AG04450 (cell line): ENCODE results near the gene GTF3C1. TPM values are rescaled to one million over a fixed set of nuclear protein-coding genes. Genes with fewer than 3 reads are reported as not detected.

ENCODE experiments used
- CTCF ChIA-PET: fragments of 300-600, 350-600 bp; formaldehyde crosslinking; extraction: SDS; loops from one replicate; lab custom pipeline; 2022; ENCODE audit warnings: antibody characterized with exemption, inconsistent platforms; lab: Charles Lee
- POLR2A ChIA-PET: fragments of 350-600 bp; formaldehyde crosslinking; extraction: SDS; loops from one replicate; lab custom pipeline; 2021; ENCODE audit warnings: antibody characterized with exemption, inconsistent platforms; lab: Yijun Ruan, JAX
- DNase-seq: peaks from one replicate; pipeline ENCODE4 v3.0.0-alpha.2; 2011; ENCODE audit warnings: low read depth, low spot score
- H3K27ac ChIP-seq: one replicate; pipeline ENCODE4 v1.5.1; 2012; ENCODE audit warnings: low read depth, low read length, control low read depth
- H3K27me3 ChIP-seq: one replicate; pipeline ENCODE4 v1.6.0; 2012; ENCODE audit warnings: low read length; ENCODE audit not compliant: control insufficient read depth, insufficient read depth
- H3K4me3 ChIP-seq: 2 replicates; pipeline ENCODE4 v1.5.1; 2011; ENCODE audit warnings: mild to moderate bottlenecking, low read depth, low read length, control low read depth
- H3K9me3 ChIP-seq: 2 replicates; pipeline ENCODE4 v1.5.1; 2012; ENCODE audit warnings: low read length; ENCODE audit not compliant: control insufficient read depth, insufficient read depth
- CTCF ChIP-seq: IDR thresholded peaks from 2 replicates; pipeline ENCODE4 v1.5.1; 2011; ENCODE audit warnings: low read depth, low read length, control low read depth, inconsistent platforms
- polyA plus RNA-seq: library from polyadenylated mRNA; depleted of rRNA; stranded (reverse); fragments of >200 nt; gene quantifications from 2 replicates; pipeline ENCODE4 v1.2.3, GENCODE V29; 2011

Gene GTF3C1
- polyA plus RNA-seq, 1 experiment: 40.2 TPM

- ChIA-PET CTCF (no interaction called here), POLR2A (no interaction called here)
- Histone ChIP-seq H3K9me3 (peaks cover 5% of the 10 kb centered on the region; the same call in 1 of the 2 replicates), H3K4me3 (no peak overlapping the region), H3K27ac (no peak overlapping the region), H3K27me3 (no peaks in the 10 kb centered on the region)
- TF ChIP-seq CTCF: no peak
- no peak for DNase-seq
Measured at GRCh38 chr16:27428026-27428785, 121.5 kb downstream of the GTF3C1 start.

DNA sequence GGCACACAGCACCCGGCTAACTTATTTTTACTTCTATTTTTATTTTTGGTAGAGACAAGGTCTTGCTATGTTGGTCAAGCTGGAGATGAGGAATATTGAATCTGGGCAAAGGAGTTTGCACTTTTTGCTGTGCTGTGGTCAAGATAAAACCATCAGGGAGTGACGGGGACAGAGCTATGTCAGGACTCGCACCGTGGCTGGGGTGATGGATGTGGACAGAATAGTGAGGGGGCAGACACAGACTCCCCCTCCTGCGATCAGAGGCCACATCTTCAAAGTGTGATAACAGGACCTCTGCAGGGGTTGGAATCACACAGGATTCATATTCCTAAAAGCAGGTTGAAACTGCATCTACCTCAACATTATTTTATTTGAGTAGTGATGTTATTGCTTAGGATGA lies 122.2 kb downstream of the GTF3C1 start:
- DNase-seq: no peak
- no peak overlapping the region for H3K4me3 ChIP-seq
- ChIA-PET CTCF (no interaction called here), POLR2A (no interaction called here)
- H3K27ac ChIP-seq: no peak overlapping the region
- H3K9me3 ChIP-seq: peaks cover 5% of the 10 kb centered on the region; the same call in 1 of the 2 replicates
- TF ChIP-seq CTCF: no peak
- no peaks in the 10 kb centered on the region for H3K27me3 ChIP-seq

DNA sequence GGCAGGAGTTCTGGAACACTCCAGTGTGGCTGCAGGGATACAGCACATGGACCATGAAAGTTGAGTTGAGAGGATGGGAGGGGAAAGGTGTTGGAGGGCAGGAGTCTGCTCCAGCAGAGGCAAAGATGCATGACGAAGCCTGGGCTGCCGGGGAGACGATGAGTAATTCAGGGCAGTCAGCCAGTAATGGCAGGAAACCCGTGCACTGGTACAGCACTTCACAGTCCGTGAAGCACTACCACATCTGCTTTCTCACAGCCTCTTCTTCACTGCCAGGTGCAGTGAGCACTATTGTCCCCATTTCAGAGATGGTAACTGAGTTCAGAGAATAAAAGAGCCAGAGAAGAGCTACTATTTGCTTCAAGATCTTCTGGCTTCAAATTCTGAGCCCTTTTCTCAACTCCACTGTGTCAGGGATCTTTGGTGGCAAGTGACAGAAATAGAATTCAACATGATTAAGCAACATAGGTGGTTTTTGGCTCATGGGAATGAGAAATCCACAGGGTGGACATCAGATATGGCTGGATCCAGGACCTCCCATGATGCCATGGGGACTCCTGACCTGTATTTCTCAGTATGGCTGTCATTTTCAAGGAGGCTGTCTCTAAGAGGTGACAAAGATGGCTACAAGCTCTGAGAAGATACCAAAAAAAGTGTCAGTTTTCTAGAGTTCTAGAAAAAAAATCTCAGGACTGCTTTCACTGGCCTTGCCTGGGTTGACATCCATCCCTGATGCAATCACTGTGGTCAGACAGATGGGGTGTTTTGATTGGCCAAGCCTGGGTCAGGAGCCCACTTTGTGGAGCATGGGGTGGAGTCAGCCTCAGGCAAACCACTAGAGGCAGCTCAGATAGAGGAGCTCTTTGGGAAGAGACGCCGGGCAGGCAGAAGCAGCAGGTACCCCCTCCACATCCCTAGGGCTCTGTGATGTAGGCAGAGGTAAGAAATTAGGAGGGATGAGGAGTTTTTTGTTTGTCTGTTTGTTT lies 123.0 kb downstream of the GTF3C1 start:
- peak; percentile 71 for DNase-seq
- Histone ChIP-seq H3K9me3 (peaks cover 5% of the 10 kb centered on the region; the same call in 1 of the 2 replicates), H3K27me3 (no peaks in the 10 kb centered on the region), H3K4me3 (no peak overlapping the region), H3K27ac (peak overlapping the region; percentile 52)
- peak; percentile 22 for TF ChIP-seq CTCF
- CTCF ChIA-PET: no interaction called here
- POLR2A ChIA-PET: no interaction called here

DNA sequence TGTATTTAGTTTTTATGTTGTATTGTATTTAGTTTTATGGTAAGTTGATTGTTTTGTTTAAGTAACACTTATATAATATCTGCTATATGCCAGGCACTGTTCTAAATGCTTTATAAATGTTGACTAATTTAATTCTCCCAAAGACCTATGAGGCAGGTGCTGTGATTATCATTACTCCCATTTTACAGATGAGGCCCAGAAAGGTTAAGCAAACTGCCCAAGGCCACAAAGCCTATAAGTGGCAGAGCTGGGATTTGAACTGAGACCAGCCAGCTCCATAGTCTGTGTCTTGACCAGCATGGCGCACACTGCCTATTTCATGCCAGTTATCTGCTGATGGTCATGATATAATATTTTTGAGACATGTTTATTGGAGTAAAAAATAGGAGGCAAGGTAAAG lies 123.8 kb downstream of the GTF3C1 start:
- H3K4me3 ChIP-seq: no peak overlapping the region
- DNase-seq: no peak
- TF ChIP-seq CTCF: no peak
- H3K27ac ChIP-seq: peak overlapping the region; percentile 52
- ChIA-PET CTCF (no interaction called here), POLR2A (no interaction called here)
- peaks cover 2% of the 10 kb centered on the region; the same call in 1 of the 2 replicates for H3K9me3 ChIP-seq
- no peaks in the 10 kb centered on the region for H3K27me3 ChIP-seq
